ENCODE results near the gene TBC1D5.

The TBC1D5 gene

DNA sequence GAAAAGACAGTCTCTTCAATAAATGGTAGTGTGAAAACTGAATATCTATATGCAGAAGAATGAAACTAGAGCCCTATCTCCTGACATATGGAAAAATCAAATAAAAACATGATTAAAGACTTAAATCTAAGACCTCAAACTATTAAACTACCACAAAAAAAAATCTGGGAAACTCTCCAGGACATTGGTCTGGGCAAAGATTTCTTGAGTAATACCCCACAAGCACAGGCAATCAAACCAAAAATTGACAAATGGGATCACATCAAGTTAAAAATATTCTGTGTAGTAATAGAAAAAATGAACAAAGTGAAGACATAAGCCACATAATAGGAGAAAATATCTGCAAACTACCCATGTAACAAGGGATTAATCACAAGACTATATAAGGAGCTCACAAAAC lies 286.4 kb downstream of the TBC1D5 start:
- DNase-seq = no peak

- no peak for DNase-seq
Observed at GRCh38 chr3:17444865-17445264, 297.6 kb downstream of the TBC1D5 start.

GRCh38 chr3:17443142-17443541 lies 299.3 kb downstream of the TBC1D5 start:
- DNase-seq = no peak

DNA sequence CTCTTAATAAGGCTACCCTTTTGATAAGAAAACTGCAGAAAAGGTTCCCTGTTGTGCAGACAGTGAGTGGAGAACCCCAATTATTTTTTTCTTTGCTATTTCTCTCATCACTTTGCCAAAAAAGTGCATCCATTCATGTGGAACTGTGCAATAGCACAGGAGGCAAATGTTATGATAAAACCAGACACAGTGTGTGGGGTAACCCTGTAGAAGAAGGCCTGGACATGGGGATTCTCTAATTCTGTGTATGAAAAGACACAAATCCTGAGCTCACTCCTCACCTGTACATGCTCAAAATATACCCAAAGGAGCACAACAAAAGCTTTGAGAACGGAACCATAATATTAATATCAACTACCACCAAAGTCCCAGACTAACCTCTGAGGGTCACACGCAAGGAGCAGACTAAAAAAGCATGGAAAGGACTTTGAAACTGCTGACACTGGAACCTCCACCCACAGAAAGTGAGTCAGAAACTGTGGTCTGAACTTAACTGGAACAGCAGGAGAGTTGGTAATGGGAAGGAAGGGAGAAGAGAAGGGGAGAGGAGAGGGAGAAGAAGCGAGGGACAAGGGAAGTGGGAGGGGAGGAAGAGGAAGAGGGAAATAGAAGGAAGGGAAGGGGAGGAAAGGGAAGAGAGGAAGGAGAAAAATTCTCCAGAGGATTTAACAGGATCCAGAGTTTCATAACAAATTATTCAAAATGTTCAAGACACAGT lies 299.9 kb downstream of the TBC1D5 start:
- no peak for DNase-seq

DNA sequence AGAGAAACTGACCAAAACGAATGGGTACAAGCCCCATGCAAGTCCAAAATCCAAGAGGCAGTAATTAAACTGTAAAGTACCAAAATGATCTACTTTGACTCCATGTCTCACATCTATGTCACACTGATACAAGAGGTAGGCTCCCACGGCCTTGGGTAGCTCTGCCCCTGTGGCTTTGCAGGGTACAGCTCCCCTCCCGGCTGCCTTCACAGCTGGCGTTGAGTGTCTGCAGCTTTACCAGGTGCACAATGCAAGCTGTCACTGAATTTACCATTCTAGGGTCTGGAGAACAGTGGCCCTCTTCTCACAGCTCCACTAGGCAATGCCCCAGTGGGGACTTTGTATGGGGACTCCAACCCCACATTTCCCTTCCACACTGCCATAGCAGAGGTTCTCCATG lies 308.6 kb downstream of the TBC1D5 start:
- DNase-seq = no peak

- no peak for DNase-seq
Observed at GRCh38 chr3:17432236-17432635, 310.2 kb downstream of the TBC1D5 start.

- no peak for DNase-seq
Observed at GRCh38 chr3:17431484-17432045, 310.9 kb downstream of the TBC1D5 start.

GRCh38 chr3:17431004-17431403 lies 311.4 kb downstream of the TBC1D5 start:
- DNase-seq = no peak

DNA sequence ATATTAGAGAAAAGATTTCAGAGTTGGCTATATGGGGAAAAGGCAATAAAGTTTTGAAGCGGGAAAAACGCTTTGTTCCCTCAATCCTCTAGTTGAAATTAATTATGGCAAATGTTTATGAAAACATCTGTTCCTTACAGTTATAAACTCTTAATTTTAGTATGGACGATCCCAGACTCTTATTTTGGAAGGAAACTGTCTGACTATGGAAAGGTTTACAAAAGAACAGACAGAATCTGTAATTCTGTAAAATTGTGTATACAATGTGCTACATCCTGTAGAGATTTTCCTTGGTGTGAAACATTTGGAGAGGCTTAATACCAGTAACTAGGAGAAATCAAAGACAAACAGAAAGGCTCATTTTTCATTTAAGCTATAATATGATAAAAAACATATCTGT lies 311.8 kb downstream of the TBC1D5 start:
- no peak for DNase-seq

DNA sequence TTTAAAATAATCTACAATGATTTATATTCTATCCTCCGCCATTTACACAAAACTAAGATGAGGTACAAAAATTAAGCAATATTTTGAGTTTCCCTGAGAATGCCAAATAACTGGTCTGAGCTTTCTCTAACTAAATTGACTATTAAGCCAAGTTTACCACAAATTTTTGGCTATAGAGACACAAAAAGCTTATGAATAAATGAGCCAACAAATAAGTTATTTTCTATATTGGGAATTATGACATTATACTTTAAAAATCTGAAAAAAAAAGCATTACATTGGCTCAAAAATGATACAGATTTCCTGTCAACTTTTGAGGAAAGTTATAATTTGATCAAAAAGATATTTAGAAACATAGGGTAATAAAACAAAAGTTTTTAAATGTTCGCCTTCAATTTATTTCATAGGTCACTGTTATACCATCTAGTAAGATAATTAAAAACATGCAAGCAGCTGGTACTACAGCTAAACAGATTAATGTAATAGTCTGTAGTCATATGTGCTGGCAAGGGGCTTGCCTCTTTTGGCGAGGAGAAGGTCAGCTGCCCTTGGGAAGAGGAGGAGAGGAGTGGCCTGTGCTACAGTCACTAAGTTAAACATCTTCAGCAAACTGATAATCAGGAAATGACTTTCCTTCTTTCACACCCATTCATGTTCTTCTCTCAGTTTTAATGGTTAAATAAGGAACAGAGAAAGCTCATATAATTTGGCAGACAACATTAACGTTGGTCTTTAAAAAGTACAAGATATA lies 318.5 kb downstream of the TBC1D5 start:
- DNase-seq = no peak

GRCh38 chr3:17422636-17423035 lies 319.8 kb downstream of the TBC1D5 start:
- DNase-seq = no peak

DNA sequence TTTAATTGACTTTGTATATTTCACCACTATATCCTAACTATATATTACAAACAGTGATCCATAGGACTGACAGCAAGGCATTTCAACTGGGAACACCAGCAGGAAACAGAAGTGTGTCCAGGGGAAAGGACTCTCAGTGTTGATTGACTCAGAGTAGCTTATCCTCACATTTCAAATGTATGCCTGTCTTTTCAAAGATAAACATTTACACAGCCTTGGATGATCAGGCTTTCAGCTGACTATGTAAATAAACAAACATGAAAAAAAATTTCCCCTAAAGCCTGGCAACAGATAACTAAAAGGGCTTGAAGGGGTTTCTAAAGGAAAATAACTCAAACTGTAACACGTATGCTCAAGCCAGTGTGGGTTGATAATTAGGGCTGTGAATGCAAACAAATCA lies 321.8 kb downstream of the TBC1D5 start:
- DNase-seq = no peak

DNA sequence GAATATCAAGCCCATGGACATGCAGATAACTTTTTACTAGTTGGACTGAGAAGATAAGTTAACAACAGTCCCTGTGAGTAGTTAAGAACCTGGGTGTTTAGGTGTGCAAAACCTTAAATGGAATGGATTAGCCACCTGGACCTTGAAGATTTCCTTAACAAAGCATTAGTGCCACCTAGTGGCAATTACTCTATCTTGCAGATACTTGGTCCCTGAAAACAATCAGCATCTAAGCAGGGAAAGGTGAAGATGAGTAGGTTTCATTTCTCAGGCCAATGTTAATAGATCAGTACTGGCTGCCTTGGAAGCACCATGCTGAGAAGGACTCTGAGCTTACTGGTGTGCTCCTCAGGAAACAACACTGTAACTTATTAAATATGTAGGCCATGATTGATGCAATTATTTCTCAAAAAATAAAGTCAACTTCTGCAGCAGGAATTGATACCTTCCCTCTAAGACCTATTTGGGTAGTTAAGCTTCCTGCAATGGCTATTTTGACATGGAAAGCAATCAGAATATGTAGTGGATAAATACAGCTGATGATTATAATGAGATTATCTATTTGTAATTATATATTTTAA lies 329.4 kb downstream of the TBC1D5 start:
- no peak for DNase-seq

DNA sequence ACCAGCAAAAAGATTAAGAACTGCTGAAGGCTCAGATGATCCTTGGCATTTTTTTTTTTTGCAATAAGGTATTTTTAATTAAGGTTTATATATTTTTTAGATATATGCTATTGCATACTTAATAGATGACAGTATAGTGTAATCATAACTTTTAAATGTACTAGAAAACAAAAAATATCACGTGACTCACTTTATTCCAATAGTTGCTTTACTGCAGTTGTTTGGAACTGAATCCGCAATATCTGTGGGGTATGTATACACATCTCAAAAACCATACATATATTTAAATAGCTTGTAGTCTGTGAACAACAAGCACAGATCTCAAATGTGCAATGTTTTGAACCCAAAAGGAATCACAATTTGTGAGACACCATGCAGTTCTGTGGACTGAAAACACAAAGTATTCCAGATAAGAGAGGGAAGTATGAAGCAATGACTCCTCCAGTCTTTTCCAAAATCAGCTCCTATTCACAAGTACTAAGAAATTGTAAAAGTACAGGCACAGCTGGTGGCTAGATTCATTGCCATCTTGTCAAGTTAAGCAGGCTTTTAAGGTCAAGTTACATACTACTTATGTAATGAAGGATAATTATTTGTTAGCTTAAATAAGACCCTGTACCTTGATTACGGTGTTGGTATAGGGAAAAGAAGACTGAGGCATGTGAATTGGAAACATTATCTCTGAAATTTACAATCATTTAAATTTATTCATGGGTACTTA lies 331.1 kb downstream of the TBC1D5 start:
- DNase-seq = no peak

DNA sequence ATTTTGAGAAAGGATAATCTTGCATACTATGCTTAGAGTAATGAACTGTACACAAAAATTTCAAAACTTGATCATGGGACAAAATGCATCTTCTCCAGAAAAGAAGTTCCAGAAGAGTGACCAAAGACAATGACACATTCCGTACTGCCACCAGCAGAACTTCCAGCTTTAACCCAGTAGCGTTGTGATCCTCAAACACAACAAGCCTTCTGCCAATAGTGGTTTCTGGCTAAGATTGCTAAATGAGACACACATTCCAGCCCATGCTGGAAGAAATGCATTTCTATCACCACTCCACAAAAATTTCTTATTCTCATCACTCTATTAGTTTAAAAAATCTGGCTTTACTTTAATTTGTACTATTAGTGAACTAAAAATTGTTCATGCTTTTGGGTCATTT lies 334.9 kb downstream of the TBC1D5 start:
- DNase-seq = no peak

DNA sequence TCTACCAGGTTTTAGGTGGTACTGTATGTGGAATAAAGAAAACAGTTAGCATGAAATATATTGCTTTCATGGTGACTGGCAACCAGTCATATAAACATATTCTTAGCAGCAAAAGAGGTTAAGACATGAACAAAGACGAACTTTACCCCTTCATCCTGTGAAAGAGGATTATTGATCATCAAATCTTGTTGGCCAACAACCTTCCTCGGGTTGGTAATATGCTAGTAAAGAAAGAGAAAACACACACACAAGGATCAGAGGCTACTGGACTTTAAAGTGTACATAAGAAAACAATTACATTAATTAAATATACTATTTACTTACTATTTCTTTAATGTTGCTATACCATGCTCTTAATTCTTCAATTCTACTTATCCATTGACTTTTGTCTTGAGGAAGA lies 337.9 kb downstream of the TBC1D5 start:
- DNase-seq = no peak

- no peak for DNase-seq
Observed at GRCh38 chr3:17402442-17402841, 340.0 kb downstream of the TBC1D5 start.

DNA sequence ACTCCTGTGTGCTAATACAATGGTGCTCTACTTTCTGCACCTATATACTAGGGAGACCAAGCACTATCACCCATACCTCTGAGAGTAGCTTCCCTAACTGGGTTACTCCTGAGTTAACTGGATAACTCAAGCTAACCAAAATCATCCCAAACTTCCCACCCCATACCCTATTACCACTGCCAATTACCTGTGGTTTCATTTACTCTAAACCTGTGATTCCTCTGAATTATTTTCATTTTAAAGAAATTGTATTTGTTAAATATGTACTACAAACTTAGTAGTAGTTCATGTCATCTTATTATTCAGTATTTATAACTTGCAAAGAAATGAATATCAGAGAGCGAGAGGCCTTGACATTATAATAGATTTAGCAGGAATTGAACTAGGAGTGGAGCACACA lies 340.5 kb downstream of the TBC1D5 start:
- DNase-seq = no peak

DNA sequence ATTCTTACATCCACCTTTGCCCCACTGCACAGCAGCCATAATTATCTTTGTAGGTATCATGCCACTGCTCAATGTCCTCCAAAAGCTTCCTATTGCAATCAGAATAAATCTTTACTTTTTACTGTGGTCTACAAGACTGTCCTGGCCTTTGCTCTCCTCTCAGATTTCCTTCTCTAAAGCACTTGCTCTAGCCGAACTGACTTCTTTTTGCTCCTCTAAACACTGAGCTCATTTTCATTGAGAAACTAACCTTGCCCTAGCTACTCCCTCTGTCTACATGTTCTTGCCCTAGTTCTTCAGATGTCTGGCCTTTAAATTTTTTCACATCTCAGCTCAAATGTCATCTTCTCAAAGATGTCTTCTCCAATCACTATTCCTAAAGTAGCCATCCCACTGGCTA lies 342.8 kb downstream of the TBC1D5 start:
- no peak for DNase-seq

GRCh38 chr3:17398959-17399551 lies 343.4 kb downstream of the TBC1D5 start:
- DNase-seq = no peak

- DNase-seq = no peak
Observed at GRCh38 chr3:17396036-17396435, 346.4 kb downstream of the TBC1D5 start.

- no peak for DNase-seq
Observed at GRCh38 chr3:17394541-17395155, 347.8 kb downstream of the TBC1D5 start.
